Inferior parietal cortex (tissue), 1 donor: Measurements from ENCODE around the gene MORN1.

Source experiments
- DNase-seq: peaks from one replicate; pipeline ENCODE4 v3.0.0-alpha.2; 2016; ENCODE audit errors: extremely low spot score

The MORN1 gene

GRCh38 chr1:2419416-2419815 is 28.1 kb upstream of the MORN1 start:
- no peak for DNase-seq

GRCh38 chr1:2418791-2419320 is 27.5 kb upstream of the MORN1 start:
- no peak for DNase-seq

- no peak for DNase-seq
Measured at GRCh38 chr1:2417833-2418225, 26.5 kb upstream of the MORN1 start.

GRCh38 chr1:2417083-2417832 is 25.9 kb upstream of the MORN1 start:
- DNase-seq: no peak

- no peak for DNase-seq
Measured at GRCh38 chr1:2416403-2416802, 25.0 kb upstream of the MORN1 start.

GRCh38 chr1:2415801-2416208 is 24.5 kb upstream of the MORN1 start:
- no peak for DNase-seq

- DNase-seq: no peak
Measured at GRCh38 chr1:2415337-2415736, 24.0 kb upstream of the MORN1 start.

DNA sequence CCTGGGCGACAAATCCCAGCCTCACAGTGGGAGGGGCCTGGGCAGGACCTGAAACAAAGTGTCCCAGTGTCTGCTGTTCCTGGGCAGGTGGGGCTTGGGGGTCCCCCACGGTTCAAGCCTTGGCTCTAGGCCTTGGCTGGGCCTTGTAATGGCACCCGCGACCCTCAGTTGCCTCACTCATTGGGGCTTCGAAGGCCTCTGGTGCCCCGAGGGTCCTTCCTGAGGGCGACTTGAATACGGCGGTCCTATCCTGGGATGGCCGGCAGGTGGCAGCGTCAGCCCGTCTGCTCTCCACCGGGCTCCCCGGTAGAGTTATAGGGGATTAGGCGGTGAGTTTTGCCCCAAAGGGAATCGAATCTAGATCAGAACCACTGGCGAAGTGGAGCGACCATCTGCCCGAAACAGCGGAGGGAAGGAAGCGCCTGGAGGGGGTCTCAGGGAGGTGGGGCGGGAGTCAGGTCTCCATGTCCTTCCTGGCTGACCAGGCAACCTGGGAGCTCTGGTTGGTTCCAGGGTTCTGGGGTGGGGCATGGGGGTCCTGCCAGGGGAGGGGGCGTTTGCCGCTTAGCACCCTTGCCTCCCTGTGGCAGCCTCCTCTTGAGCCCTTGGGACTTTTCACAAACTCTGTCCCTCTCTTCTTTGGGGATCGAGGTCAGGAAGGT is 23.1 kb upstream of the MORN1 start:
- DNase-seq: peak; percentile 79

GRCh38 chr1:2413495-2414296 is 22.3 kb upstream of the MORN1 start:
- DNase-seq: no peak

GRCh38 chr1:2412773-2413494 is 21.6 kb upstream of the MORN1 start:
- DNase-seq: no peak

GRCh38 chr1:2412395-2412772 is 21.0 kb upstream of the MORN1 start, which contains the start of gene PEX10:
TSS of gene PEX10 (minus strand) at chr1:2412564. CDS start at chr1:2412502, 62 bp downstream.
- DNase-seq: peak; percentile 89

GRCh38 chr1:2411801-2412394 is 20.5 kb upstream of the MORN1 start:
- no peak for DNase-seq

GRCh38 chr1:2409745-2410144 is 18.4 kb upstream of the MORN1 start:
- DNase-seq: no peak

- DNase-seq: no peak
Measured at GRCh38 chr1:2408859-2409276, 17.5 kb upstream of the MORN1 start.

- DNase-seq: no peak
Measured at GRCh38 chr1:2408456-2408855, 17.1 kb upstream of the MORN1 start.

- no peak for DNase-seq
Measured at GRCh38 chr1:2407991-2408275, 16.6 kb upstream of the MORN1 start.

GRCh38 chr1:2407166-2407990 is 16.0 kb upstream of the MORN1 start:
- DNase-seq: no peak

GRCh38 chr1:2406451-2407041 is 15.2 kb upstream of the MORN1 start:
- no peak for DNase-seq

- DNase-seq: no peak
Measured at GRCh38 chr1:2405588-2406295, 14.4 kb upstream of the MORN1 start.
